ENCODE measurements around the gene NFYB. TPM values are rescaled to one million over a fixed set of nuclear protein-coding genes. Genes with fewer than 3 reads are reported as not detected.
"Not testable (repeated sequence)": the region's sequence is repeated elsewhere in the genome, so short reads cannot be mapped to it uniquely, and the experiment has no call there.

Gene NFYB
- total RNA-seq, 1 experiment from 2014 or later: 22.4 TPM

DNA sequence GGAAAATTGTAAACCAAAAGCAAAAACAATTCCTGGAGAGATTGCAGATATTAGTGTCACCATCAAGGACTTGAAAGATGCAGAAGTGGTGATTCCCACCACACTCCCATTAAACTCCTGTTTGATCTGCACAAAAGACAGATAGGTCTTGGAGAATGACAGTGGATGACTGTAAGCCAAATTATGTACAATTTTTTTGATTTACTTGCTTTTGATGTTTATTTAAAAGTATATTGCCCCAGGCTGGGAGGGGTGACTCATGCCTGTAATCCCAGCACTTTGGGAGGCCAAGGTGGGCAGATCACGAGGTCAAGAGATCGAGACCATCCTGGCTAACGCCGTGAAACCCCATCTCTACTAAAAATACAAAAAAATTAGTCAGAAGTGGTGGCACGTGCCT is 35.8 kb upstream of the NFYB start:
- peaks cover 16 to 19% of the 10 kb centered on the region in 2 experiments; a peak in 3 of 4 replicates for H3K4me1 ChIP-seq (ENCODE audit: control insufficient read depth in 1 of 2, insufficient read depth in 2 of 2, low read length in 2 of 2)
- ATAC-seq; POLR2A ChIA-PET; RAD21 ChIA-PET (ENCODE audit: low non-redundant PET in 1 of 2, low total read pairs in 2 of 2, uncharacterized antibody in 2 of 2, unreplicated experiment in 2 of 2); H3K79me2 ChIP-seq (ENCODE audit: insufficient read depth, low read length); H3K4me2 ChIP-seq (ENCODE audit: low read length); H3K27me3 ChIP-seq (ENCODE audit: insufficient read depth, low read length); H3K9me2 ChIP-seq (ENCODE audit: insufficient read depth); H4K20me1 ChIP-seq (ENCODE audit: insufficient read depth); H2AFZ ChIP-seq (ENCODE audit: low read depth, low read length, poor library complexity, severe bottlenecking); H3K4me3 ChIP-seq (replicated peaks in 1 of 2; ENCODE audit: low read depth in 1 of 2, low read length in 2 of 2); CTCF ChIA-PET; H3K36me3 ChIP-seq (ENCODE audit: control insufficient read depth in 1 of 2, insufficient read depth in 2 of 2, low read length in 2 of 2); intact Hi-C loops (cut with micrococcal nuclease); H3K9ac ChIP-seq (ENCODE audit: low read length); BruUV-seq (replicated peaks); H3K27ac ChIP-seq (ENCODE audit: low read depth, low read length); DNase-seq (ENCODE audit: low read depth, low spot score); H3K9me3 ChIP-seq (ENCODE audit: control insufficient read depth in 1 of 2, insufficient read depth in 1 of 2, low read depth in 1 of 2, low read length in 2 of 2): not testable (repeated sequence)

DNA sequence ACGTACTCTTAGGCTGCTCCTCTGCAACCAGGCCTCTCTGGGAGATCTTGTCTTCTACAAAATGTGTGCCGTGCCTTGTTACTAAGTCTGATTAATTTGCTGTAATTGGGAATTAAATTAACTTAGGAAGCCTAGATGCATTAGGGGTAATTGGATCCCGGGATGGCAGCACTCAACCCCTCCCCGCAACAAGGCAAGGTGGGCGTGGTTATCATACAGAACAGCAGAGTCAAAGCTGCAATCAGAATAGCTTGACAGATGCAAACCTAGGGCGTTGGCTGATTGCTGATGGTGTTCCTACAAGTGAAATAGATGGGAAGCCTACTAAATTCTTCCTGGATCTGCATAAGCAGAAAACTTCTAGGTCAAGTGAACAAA is 34.5 kb upstream of the NFYB start:
- Histone ChIP-seq H3K9ac (ENCODE audit: low read length) (no peak overlapping the region), H3K27me3 (ENCODE audit: insufficient read depth, low read length) (no peaks in the 10 kb centered on the region), H3K79me2 (ENCODE audit: insufficient read depth, low read length) (no peaks in the 10 kb centered on the region), H3K4me1 (ENCODE audit: control insufficient read depth in 1 of 2, insufficient read depth in 2 of 2, low read length in 2 of 2) (peaks cover 8 to 12% of the 10 kb centered on the region in 2 experiments; a peak in 3 of 4 replicates), H3K36me3 (ENCODE audit: control insufficient read depth in 1 of 2, insufficient read depth in 2 of 2, low read length in 2 of 2) (no peaks in the 10 kb centered on the region), H3K9me3 (ENCODE audit: control insufficient read depth in 1 of 2, insufficient read depth in 1 of 2, low read depth in 1 of 2, low read length in 2 of 2) (no peaks in the 10 kb centered on the region), H3K4me3 (replicated peaks in 1 of 2; ENCODE audit: low read depth in 1 of 2, low read length in 2 of 2) (no peak overlapping the region), H3K4me2 (ENCODE audit: low read length) (no peak overlapping the region), H3K27ac (ENCODE audit: low read depth, low read length) (no peak overlapping the region), H3K9me2 (ENCODE audit: insufficient read depth) (no peaks in the 10 kb centered on the region), H4K20me1 (ENCODE audit: insufficient read depth) (no peaks in the 10 kb centered on the region), H2AFZ (ENCODE audit: low read depth, low read length, poor library complexity, severe bottlenecking) (no peak overlapping the region)
- no peak for ATAC-seq
- RAD21 ChIA-PET (ENCODE audit: low non-redundant PET in 1 of 2, low total read pairs in 2 of 2, uncharacterized antibody in 2 of 2, unreplicated experiment in 2 of 2): no interaction called here
- DNase-seq (ENCODE audit: low read depth, low spot score): no peak
- intact Hi-C loops (cut with micrococcal nuclease): no loop called here
- no TSS peak for BruUV-seq (replicated peaks)
- CTCF ChIA-PET: no interaction called here
- POLR2A ChIA-PET: no interaction called here
- no peak for TF ChIP-seq EGR1 (IDR thresholded peaks at IDR 0.05; ENCODE audit: low read depth)
- TF ChIP-seq FOSL1 (IDR thresholded peaks at IDR 0.05; ENCODE audit: low read depth): no peak
- no peak for TF ChIP-seq EZH2phosphoT487 (IDR thresholded peaks at IDR 0.05; ENCODE audit: borderline replicate concordance)
- no peak for TF ChIP-seq SIN3A (IDR thresholded peaks at IDR 0.05; ENCODE audit: low read depth)
- TF ChIP-seq, protein P1, sequence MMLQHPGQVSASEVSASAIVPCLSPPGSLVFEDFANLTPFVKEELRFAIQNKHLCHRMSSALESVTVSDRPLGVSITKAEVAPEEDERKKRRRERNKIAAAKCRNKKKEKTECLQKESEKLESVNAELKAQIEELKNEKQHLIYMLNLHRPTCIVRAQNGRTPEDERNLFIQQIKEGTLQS (IDR thresholded peaks at IDR 0.05): no peak
- no peak for TF ChIP-seq ELF1 (IDR thresholded peaks at IDR 0.05; ENCODE audit: borderline replicate concordance, low read depth)
- TF ChIP-seq CEBPB (IDR thresholded peaks at IDR 0.05; ENCODE audit: low read depth): no peak
- TF ChIP-seq TCF7L2 (IDR thresholded peaks at IDR 0.05; ENCODE audit: borderline replicate concordance, extremely low read depth, insufficient read depth, insufficient read length): no peak
